Coronary artery (tissue), 2 donors: Measurements from ENCODE around the gene SCGB3A1.

ENCODE experiments used
- DNase-seq: peaks from one replicate; pipeline ENCODE4 v3.0.0-alpha.2; 2017; ENCODE audit warnings: low spot score
- H3K27ac ChIP-seq, 2 donors: fragments of 200-600 bp; sonication (generic); one replicate each; pipeline ENCODE4 v1.5.1; 2016 to 2019
- H3K4me3 ChIP-seq: fragments of 200-600 bp; sonication (generic); 2 replicates; pipeline ENCODE4 v1.5.1; 2016; ENCODE audit warnings: mild to moderate bottlenecking, moderate library complexity
- CTCF ChIP-seq: fragments of 200-600 bp; sonication (generic); IDR thresholded peaks from one replicate; pipeline ENCODE4 v1.5.1; 2019; ENCODE audit warnings: antibody characterized with exemption

SCGB3A1 gene

DNA sequence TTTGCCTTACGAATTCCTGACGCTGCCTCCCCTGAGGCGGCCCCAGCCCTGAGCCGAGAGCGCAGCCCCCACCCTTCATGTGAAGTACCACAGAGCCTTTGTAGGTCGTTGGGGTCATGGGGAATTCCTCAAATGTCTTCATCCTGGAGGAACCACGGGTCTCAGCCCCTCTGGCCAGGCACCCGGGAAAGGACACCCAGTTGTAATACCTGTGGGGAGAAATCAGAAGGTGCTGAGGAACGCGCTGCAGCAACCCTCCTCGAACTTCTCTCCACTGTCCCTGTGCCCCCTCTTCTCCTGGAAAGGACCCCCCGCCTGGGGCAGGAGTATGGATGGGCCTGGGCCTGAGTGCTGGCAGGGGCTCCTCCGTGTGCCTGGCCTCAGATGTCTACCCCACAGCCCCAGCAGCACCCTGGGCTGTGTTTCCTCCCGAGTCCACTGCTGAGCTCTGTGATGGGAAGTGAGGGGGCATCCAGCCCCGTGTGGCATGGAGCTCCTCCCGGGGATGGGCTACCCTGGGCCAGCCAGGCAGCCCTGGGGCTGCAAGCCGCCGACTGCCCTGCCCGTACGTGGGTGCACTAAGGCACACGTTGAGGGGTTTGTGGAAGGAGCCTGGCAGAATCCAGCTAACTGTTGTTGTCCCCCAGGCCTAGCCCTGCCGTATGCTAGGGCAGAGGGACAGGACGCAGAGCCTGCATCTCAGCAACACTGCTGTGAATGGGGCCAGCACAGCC lies 18.7 kb upstream of the SCGB3A1 start:
- no peak for DNase-seq
- H3K4me3 ChIP-seq = no peak overlapping the region

GRCh38 chr5:180609386-180609785 lies 18.1 kb upstream of the SCGB3A1 start:
- DNase-seq = no peak
- Histone ChIP-seq H3K27ac (no peak overlapping the region), H3K4me3 (no peak overlapping the region)
- TF ChIP-seq CTCF = no peak

More for the DNA sequence above, 18.7 kb upstream of the SCGB3A1 start:
- TF ChIP-seq CTCF = no peak
- H3K27ac ChIP-seq = no peak overlapping the region

GRCh38 chr5:180608572-180609310 lies 17.4 kb upstream of the SCGB3A1 start:
- no peak overlapping the region for H3K27ac ChIP-seq
- no peak for TF ChIP-seq CTCF
- DNase-seq = no peak
- H3K4me3 ChIP-seq = no peak overlapping the region

- DNase-seq = no peak
- H3K4me3 ChIP-seq = no peak overlapping the region
- no peak for TF ChIP-seq CTCF
- no peak overlapping the region for H3K27ac ChIP-seq
Observed at GRCh38 chr5:180607861-180608571, 16.7 kb upstream of the SCGB3A1 start.

DNA sequence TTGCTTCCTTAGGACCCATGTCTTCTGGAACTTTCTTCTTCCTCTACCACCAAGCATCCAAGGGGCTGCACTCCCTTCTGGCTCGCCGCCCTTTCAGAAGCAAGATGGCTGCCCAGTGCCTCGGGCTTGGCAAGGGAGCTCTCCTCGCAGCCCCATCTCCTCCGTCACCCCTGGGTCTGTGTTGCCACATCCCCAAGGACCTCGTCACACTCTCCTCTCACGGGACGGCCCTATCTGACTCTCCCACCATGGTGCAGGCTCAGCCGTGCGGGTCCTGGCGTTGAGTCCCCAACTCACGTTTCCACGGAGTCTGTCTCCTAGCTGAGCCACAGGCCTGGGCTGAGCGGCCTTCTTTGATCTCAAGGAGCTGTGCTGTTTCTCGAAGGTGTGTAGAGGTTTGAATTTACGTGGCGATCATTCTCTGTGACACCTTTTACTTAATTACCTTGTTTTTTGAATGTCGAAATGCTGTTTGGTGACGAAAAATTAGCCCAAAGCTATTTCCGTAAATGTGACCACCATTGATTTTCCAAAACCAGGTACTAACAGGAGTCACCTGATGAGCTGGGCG lies 15.0 kb upstream of the SCGB3A1 start:
- Histone ChIP-seq H3K4me3 (no peak overlapping the region), H3K27ac (no peak overlapping the region)
- no peak for DNase-seq
- TF ChIP-seq CTCF = no peak

DNA sequence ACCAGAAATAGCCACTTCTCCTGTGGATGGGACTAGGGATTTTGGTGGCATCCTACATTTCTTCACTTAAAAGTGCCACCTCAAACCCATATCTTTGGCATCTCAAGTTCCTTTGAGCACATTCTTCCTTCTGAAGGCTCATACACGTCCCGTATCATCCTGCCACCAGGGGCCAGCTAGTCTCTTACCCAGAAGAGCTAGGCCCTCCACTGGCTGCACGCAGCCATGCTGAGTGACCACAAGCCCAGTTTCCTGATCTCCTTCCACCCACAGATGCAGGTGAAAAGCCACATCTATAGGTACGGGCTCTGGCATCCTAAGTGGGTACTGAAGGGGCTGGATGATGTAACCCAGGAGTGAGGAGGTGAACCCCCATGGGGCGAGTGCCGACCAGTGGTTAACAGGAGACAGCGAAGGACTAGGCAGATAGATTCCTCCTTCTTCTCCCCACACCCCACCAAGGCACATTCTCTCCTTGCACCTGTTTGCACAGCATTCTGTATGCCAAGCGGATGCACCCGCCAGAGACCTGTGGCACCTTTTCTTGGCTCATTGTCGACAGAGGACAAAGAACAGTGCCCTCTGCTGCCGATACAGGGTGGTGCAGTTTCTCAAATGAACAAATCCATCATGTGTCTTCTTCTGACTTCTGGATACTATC lies 14.4 kb upstream of the SCGB3A1 start:
- Histone ChIP-seq H3K4me3 (no peak overlapping the region), H3K27ac (no peak overlapping the region)
- no peak for DNase-seq
- TF ChIP-seq CTCF = no peak
